ENCODE results near the gene ASIC2. TPM values are rescaled to one million over a fixed set of nuclear protein-coding genes. Genes with fewer than 3 reads are reported as not detected.

The ASIC2 gene
- total RNA-seq, 1 experiment from 2014 or later: 4.1 TPM

GRCh38 chr17:33044771-33045170 lies 248.3 kb downstream of the ASIC2 start:
- ATAC-seq: no peak
- BruUV-seq (replicated peaks): no TSS peak
- DNase-seq (ENCODE audit: low read depth, low spot score): no peak
- no peak overlapping the region for H3K27ac ChIP-seq (ENCODE audit: low read length)
- no peaks in the 10 kb centered on the region for H3K9me3 ChIP-seq (ENCODE audit: control insufficient read depth, insufficient read depth, low read depth, low read length)
- H3K27me3 ChIP-seq (ENCODE audit: control insufficient read depth, insufficient read depth, low read length): no peaks in the 10 kb centered on the region
- H3K4me3 ChIP-seq (ENCODE audit: low read depth in 2 of 2, low read length in 2 of 2): no peak overlapping the region
- POLR2A ChIA-PET: no interaction called here
- H3K4me1 ChIP-seq (ENCODE audit: control insufficient read depth, insufficient read depth, low read length): no peaks in the 10 kb centered on the region
- intact Hi-C loops (cut with micrococcal nuclease; ENCODE audit: unreplicated experiment): no loop called here
- H3K36me3 ChIP-seq (ENCODE audit: control insufficient read depth, insufficient read depth, low read length): no peaks in the 10 kb centered on the region
- CTCF ChIA-PET: no interaction called here
- in situ Hi-C loops (cut with HindIII; ENCODE audit: low pct_unique_long_range_greater_than_20kb, low sequenced_read_pairs): no loop called here
- TF ChIP-seq POLR2AphosphoS5 (IDR thresholded peaks at IDR 0.05; ENCODE audit: low read depth, low read length) (no peak), SIN3A (IDR thresholded peaks at IDR 0.05; ENCODE audit: borderline replicate concordance, insufficient read depth, low read depth, low read length) (no peak), TCF7L2 (IDR thresholded peaks at IDR 0.05; ENCODE audit: low read depth, low read length) (no peak), CTCF (IDR thresholded peaks at IDR 0.05) (no peak)
- TF ChIP-seq, protein P1, sequence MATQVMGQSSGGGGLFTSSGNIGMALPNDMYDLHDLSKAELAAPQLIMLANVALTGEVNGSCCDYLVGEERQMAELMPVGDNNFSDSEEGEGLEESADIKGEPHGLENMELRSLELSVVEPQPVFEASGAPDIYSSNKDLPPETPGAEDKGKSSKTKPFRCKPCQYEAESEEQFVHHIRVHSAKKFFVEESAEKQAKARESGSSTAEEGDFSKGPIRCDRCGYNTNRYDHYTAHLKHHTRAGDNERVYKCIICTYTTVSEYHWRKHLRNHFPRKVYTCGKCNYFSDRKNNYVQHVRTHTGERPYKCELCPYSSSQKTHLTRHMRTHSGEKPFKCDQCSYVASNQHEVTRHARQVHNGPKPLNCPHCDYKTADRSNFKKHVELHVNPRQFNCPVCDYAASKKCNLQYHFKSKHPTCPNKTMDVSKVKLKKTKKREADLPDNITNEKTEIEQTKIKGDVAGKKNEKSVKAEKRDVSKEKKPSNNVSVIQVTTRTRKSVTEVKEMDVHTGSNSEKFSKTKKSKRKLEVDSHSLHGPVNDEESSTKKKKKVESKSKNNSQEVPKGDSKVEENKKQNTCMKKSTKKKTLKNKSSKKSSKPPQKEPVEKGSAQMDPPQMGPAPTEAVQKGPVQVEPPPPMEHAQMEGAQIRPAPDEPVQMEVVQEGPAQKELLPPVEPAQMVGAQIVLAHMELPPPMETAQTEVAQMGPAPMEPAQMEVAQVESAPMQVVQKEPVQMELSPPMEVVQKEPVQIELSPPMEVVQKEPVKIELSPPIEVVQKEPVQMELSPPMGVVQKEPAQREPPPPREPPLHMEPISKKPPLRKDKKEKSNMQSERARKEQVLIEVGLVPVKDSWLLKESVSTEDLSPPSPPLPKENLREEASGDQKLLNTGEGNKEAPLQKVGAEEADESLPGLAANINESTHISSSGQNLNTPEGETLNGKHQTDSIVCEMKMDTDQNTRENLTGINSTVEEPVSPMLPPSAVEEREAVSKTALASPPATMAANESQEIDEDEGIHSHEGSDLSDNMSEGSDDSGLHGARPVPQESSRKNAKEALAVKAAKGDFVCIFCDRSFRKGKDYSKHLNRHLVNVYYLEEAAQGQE (IDR thresholded peaks at IDR 0.05; ENCODE audit: insufficient read depth in 1 of 2, low read depth in 2 of 2, low read length in 1 of 2): no peak

DNA sequence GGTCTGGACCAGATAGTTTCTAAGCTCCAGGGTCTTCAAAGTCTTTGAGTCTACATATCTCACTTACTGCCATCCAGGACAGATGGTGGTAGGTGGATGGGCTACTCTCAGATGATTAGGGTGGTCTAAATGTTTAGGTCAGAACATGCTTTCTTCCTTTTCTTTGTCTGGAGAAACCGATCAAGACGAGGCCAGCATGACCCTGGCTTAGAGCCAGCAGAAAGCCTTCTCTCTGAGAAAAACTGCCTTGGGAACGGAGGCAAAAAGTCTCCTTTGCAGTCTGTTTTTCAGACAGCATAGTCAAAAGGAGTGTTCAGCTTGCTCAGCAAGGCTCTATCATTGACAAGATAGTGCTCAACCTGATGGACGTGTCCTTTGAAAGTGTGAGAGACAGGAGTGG lies 252.6 kb downstream of the ASIC2 start:
- TF ChIP-seq POLR2AphosphoS5 (IDR thresholded peaks at IDR 0.05; ENCODE audit: low read depth, low read length) (no peak), TCF7L2 (IDR thresholded peaks at IDR 0.05; ENCODE audit: low read depth, low read length) (no peak), CTCF (IDR thresholded peaks at IDR 0.05) (no peak), SIN3A (IDR thresholded peaks at IDR 0.05; ENCODE audit: borderline replicate concordance, insufficient read depth, low read depth, low read length) (no peak)
- TF ChIP-seq, protein P1 (IDR thresholded peaks at IDR 0.05; ENCODE audit: insufficient read depth in 1 of 2, low read depth in 2 of 2, low read length in 1 of 2): no peak
- Histone ChIP-seq H3K36me3 (ENCODE audit: control insufficient read depth, insufficient read depth, low read length) (no peaks in the 10 kb centered on the region), H3K4me3 (ENCODE audit: low read depth in 2 of 2, low read length in 2 of 2) (no peak overlapping the region), H3K9me3 (ENCODE audit: control insufficient read depth, insufficient read depth, low read depth, low read length) (no peaks in the 10 kb centered on the region), H3K4me1 (ENCODE audit: control insufficient read depth, insufficient read depth, low read length) (no peaks in the 10 kb centered on the region), H3K27me3 (ENCODE audit: control insufficient read depth, insufficient read depth, low read length) (no peaks in the 10 kb centered on the region), H3K27ac (ENCODE audit: low read length) (no peak overlapping the region)
- no TSS peak for BruUV-seq (replicated peaks)
- ChIA-PET POLR2A (no interaction called here), CTCF (interaction anchor here (0.6 kb wide), 1 partner anchor 245 kb away, joined by 4 read pairs; no protein-coding TSS in a partner anchor)
- DNase-seq (ENCODE audit: low read depth, low spot score) (no peak), ATAC-seq (no peak)
- in situ Hi-C loops (cut with HindIII; ENCODE audit: low pct_unique_long_range_greater_than_20kb, low sequenced_read_pairs): no loop called here
- intact Hi-C loops (cut with micrococcal nuclease; ENCODE audit: unreplicated experiment): no loop called here

Data from Panc1 (cell line).